Keratinocyte (primary cell): ENCODE data around the gene OGFRL1. TPM values are rescaled to one million over a fixed set of nuclear protein-coding genes. Genes with fewer than 3 reads are reported as not detected.

Source experiments
- DNase-seq: peaks from one replicate; pipeline ENCODE4 v3.0.0-alpha.2; 2011; ENCODE audit warnings: low read depth, missing footprints, low spot score
- FAIRE-seq: peaks from 2 replicates; lab custom pipeline; 2011; peaks lifted over from hg19 to GRCh38; lab: Jason Lieb, UNC
- H2AFZ ChIP-seq: 2 replicates; pipeline ENCODE4 v1.6.0; 2012; ENCODE audit warnings: low read length, control low read depth, inconsistent platforms; ENCODE audit not compliant: control insufficient read depth
- H3K27ac ChIP-seq: 2 replicates; pipeline ENCODE4 v1.5.1; 2011; ENCODE audit warnings: low read length; ENCODE audit not compliant: control insufficient read depth, insufficient read depth
- H3K27me3 ChIP-seq: 3 replicates; pipeline ENCODE4 v1.6.0; 2011; ENCODE audit warnings: low read length; ENCODE audit not compliant: control insufficient read depth, insufficient read depth; ENCODE audit errors: extremely low read depth
- H3K36me3 ChIP-seq, 2 experiments: 2 replicates in 1 of 2; 3 replicates in 1 of 2; pipeline ENCODE4 v1.5.1; 2011; ENCODE audit warnings: low read length in 2 of 2, mild to moderate bottlenecking in 1 of 2; ENCODE audit not compliant: control insufficient read depth in 2 of 2, insufficient read depth in 2 of 2; ENCODE audit errors: extremely low read depth in 1 of 2
- H3K4me1 ChIP-seq: 3 replicates; pipeline ENCODE4 v1.5.1; 2011; ENCODE audit warnings: low read length; ENCODE audit not compliant: control insufficient read depth, insufficient read depth; ENCODE audit errors: extremely low read depth
- H3K4me2 ChIP-seq: 3 replicates; pipeline ENCODE4 v1.6.0; 2011; ENCODE audit warnings: low read depth, low read length; ENCODE audit not compliant: control insufficient read depth, insufficient read depth; ENCODE audit errors: extremely low read depth
- H3K4me3 ChIP-seq, 3 experiments: fragments of 200-600 bp in 1 of 3; sonication (generic) in 1 of 3; 2 replicates in 2 of 3; 3 replicates in 1 of 3; pipeline ENCODE4 v1.5.1; 2011 to 2016; ENCODE audit warnings: low read length in 3 of 3, mild to moderate bottlenecking in 3 of 3, control low read depth in 2 of 3, inconsistent platforms in 1 of 3, low read depth in 1 of 3, mixed read lengths in 1 of 3, mixed run types in 1 of 3, moderate library complexity in 1 of 3; ENCODE audit not compliant: control insufficient read depth in 2 of 3, insufficient read depth in 2 of 3; ENCODE audit errors: extremely low read depth in 1 of 3
- H3K79me2 ChIP-seq: 2 replicates; pipeline ENCODE4 v1.6.0; 2012; ENCODE audit warnings: low read length; ENCODE audit not compliant: control insufficient read depth, insufficient read depth
- H3K9ac ChIP-seq: 3 replicates; pipeline ENCODE4 v1.6.0; 2011; ENCODE audit warnings: low read length; ENCODE audit not compliant: control insufficient read depth, insufficient read depth; ENCODE audit errors: extremely low read depth
- H3K9me1 ChIP-seq: 3 replicates; pipeline ENCODE4 v1.6.0; 2011; ENCODE audit warnings: low read length; ENCODE audit not compliant: control insufficient read depth, insufficient read depth; ENCODE audit errors: extremely low read depth
- H3K9me3 ChIP-seq: 2 replicates; pipeline ENCODE4 v1.5.1; 2012; ENCODE audit warnings: low read depth, low read length; ENCODE audit not compliant: control insufficient read depth
- H4K20me1 ChIP-seq: 3 replicates; pipeline ENCODE4 v1.6.0; 2011; ENCODE audit warnings: low read length; ENCODE audit not compliant: control insufficient read depth, insufficient read depth; ENCODE audit errors: extremely low read depth
- EZH2 ChIP-seq: IDR thresholded peaks from one replicate; pipeline ENCODE4 v1.6.1; 2012; ENCODE audit warnings: inconsistent platforms, mild to moderate bottlenecking, low read length, moderate library complexity
- dilution Hi-C: fragments of 300-500 bp; cut with MboI; formaldehyde crosslinking; loops from one replicate; pipeline ENCODE4 v1.7.0; 2020; ENCODE audit warnings: low sequenced_read_pairs; ENCODE audit not compliant: extremely low pct_ligation_motif_present
- polyA plus RNA-seq, 5 experiments: library from polyadenylated mRNA; depleted of rRNA in 3 of 5; stranded (reverse) in 3 of 5; stranded (forward) in 1 of 5; unstranded in 1 of 5; fragments of >200 nt; gene quantifications; 1 replicate in 1 of 5; 2 replicates in 3 of 5; 3 replicates in 1 of 5; pipeline versions ENCODE4 v1.2.1 to v1.2.3, GENCODE V29; 2011 to 2012; ENCODE audit warnings: missing spikeins in 2 of 5, low read depth in 1 of 5, low replicate concordance in 1 of 5
- TF ChIP-seq, protein P1 (sequence below), 3 experiments: IDR thresholded peaks in 1 of 3; conservative IDR thresholded peaks in 1 of 3; optimal IDR thresholded peaks in 1 of 3; 2 replicates in 2 of 3; 3 replicates in 1 of 3; pipeline versions ENCODE3 to v1.5.1; 2011; ENCODE audit warnings: low read length in 3 of 3, mild to moderate bottlenecking in 3 of 3, moderate library complexity in 2 of 3, control low read depth in 1 of 3, inconsistent platforms in 1 of 3; ENCODE audit not compliant: insufficient read depth in 2 of 3; ENCODE audit errors: extremely low read depth in 1 of 3

Gene OGFRL1
- polyA plus RNA-seq, 1 donor (not counting 4 experiments of a cell fraction or from before 2014, with no cell fraction given): 9.3 TPM

DNA sequence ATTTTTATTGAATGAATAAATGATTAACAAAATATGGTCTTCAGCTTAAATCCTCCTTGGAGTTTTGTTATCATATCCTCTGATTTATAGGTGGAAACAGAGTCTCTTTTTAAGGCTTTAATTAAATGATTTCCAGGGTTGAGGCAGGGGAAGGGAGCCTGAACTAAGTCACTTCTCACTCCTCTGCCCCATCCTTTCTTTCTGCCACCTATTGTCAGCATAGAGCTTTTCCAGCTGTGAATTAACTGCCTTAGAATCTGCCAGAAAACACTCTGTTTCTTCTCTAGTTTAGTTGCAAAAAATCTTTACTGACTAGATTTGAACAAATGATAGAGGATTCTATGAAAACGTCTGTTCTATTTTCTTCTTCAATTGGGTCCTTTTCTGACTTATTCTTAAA, 9.8 kb downstream of the OGFRL1 start:
- H3K4me2 ChIP-seq: no peak overlapping the region
- peaks cover 10% of the 10 kb centered on the region for H3K4me1 ChIP-seq
- H3K9ac ChIP-seq: no peak overlapping the region
- H3K9me1 ChIP-seq: no peaks in the 10 kb centered on the region
- no peak for TF ChIP-seq EZH2
- TF ChIP-seq, protein P1, sequence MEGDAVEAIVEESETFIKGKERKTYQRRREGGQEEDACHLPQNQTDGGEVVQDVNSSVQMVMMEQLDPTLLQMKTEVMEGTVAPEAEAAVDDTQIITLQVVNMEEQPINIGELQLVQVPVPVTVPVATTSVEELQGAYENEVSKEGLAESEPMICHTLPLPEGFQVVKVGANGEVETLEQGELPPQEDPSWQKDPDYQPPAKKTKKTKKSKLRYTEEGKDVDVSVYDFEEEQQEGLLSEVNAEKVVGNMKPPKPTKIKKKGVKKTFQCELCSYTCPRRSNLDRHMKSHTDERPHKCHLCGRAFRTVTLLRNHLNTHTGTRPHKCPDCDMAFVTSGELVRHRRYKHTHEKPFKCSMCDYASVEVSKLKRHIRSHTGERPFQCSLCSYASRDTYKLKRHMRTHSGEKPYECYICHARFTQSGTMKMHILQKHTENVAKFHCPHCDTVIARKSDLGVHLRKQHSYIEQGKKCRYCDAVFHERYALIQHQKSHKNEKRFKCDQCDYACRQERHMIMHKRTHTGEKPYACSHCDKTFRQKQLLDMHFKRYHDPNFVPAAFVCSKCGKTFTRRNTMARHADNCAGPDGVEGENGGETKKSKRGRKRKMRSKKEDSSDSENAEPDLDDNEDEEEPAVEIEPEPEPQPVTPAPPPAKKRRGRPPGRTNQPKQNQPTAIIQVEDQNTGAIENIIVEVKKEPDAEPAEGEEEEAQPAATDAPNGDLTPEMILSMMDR (optimal IDR thresholded peaks at IDR 0.05 in 1 of 3, IDR thresholded peaks at IDR 0.05 in 1 of 3, conservative IDR thresholded peaks at IDR 0.05 in 1 of 3; ENCODE audit: extremely low read depth in 1 of 3, insufficient read depth in 2 of 3, low read length in 3 of 3): no peak
- no peaks in the 10 kb centered on the region for H3K9me3 ChIP-seq
- no peak overlapping the region for H3K27ac ChIP-seq
- no peaks in the 10 kb centered on the region for H3K79me2 ChIP-seq
- no peak for DNase-seq
- FAIRE-seq: no peak
- H3K27me3 ChIP-seq: no peaks in the 10 kb centered on the region
- H2AFZ ChIP-seq: no peak overlapping the region
- H3K4me3 ChIP-seq: no peak overlapping the region
- dilution Hi-C loops: no loop called here
- no peaks in the 10 kb centered on the region for H4K20me1 ChIP-seq
- peaks cover 9 to 10% of the 10 kb centered on the region in 2 experiments for H3K36me3 ChIP-seq

DNA sequence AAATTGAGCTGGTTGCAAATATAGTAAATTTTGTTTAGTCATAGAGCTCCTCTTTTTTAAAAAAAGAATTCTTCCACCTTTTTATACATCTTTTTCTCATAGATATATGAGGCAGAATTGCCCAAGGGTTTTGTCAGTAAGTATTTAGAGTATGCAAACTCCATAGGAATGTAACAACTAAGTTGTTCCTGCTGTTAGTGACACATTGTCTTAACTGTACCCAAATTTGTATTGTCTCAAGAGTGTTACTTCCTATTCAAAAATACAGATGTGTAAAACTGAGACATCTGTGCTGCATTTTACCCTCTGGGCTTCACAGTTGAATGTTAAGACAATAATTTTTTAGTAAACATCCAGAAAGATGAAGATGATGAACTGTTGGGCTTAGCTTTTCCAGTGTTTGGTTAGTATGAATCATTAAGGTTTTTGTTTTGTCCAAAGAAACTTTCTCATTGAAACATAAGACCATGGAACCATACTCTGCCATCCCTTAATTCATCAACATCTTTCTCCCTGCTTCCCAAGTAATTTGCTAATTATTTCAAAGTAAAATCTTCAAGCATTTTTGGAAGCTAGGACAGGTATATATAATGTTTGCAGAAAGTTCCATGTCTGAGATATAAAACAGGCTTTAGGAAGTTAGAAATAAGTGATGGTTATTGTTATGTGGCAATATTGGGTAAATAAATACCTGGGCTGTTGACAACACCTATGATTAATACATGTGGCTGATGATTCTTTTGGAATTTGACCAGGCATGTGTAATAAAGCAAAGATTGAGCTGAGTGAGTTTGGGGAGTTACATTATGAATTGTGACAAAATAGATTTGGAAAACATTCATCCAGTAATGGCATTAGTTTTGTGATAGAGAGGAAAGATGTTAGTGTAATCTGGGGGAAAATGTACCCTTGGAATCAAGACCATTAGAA, 11.2 kb downstream of the OGFRL1 start:
- no peak overlapping the region for H2AFZ ChIP-seq
- H3K36me3 ChIP-seq: peaks cover 5 to 8% of the 10 kb centered on the region in 2 experiments
- no peak for TF ChIP-seq EZH2
- TF ChIP-seq, protein P1 (optimal IDR thresholded peaks at IDR 0.05 in 1 of 3, IDR thresholded peaks at IDR 0.05 in 1 of 3, conservative IDR thresholded peaks at IDR 0.05 in 1 of 3; ENCODE audit: extremely low read depth in 1 of 3, insufficient read depth in 2 of 3, low read length in 3 of 3): no peak
- H4K20me1 ChIP-seq: no peaks in the 10 kb centered on the region
- dilution Hi-C loops: no loop called here
- no peak for FAIRE-seq
- H3K79me2 ChIP-seq: no peaks in the 10 kb centered on the region
- peaks cover 10% of the 10 kb centered on the region for H3K4me1 ChIP-seq
- DNase-seq: no peak
- no peak overlapping the region for H3K9ac ChIP-seq
- H3K4me2 ChIP-seq: no peak overlapping the region
- H3K9me3 ChIP-seq: no peaks in the 10 kb centered on the region
- no peaks in the 10 kb centered on the region for H3K9me1 ChIP-seq
- no peaks in the 10 kb centered on the region for H3K27me3 ChIP-seq
- H3K27ac ChIP-seq: no peak overlapping the region
- no peak overlapping the region for H3K4me3 ChIP-seq
